ENCODE measurements around the gene AMBRA1. TPM values are rescaled to one million over a fixed set of nuclear protein-coding genes. Genes with fewer than 3 reads are reported as not detected.
A peak's percentile ranks its signal among the peaks of the same experiment; 100 is the strongest.

Gene AMBRA1
- total RNA-seq, 1 donor from 2014 or later: 29.4 TPM

- TF ChIP-seq EZH2 (IDR thresholded peaks at IDR 0.05; ENCODE audit: insufficient read depth, low read length): no peak
- TF ChIP-seq, protein P1, sequence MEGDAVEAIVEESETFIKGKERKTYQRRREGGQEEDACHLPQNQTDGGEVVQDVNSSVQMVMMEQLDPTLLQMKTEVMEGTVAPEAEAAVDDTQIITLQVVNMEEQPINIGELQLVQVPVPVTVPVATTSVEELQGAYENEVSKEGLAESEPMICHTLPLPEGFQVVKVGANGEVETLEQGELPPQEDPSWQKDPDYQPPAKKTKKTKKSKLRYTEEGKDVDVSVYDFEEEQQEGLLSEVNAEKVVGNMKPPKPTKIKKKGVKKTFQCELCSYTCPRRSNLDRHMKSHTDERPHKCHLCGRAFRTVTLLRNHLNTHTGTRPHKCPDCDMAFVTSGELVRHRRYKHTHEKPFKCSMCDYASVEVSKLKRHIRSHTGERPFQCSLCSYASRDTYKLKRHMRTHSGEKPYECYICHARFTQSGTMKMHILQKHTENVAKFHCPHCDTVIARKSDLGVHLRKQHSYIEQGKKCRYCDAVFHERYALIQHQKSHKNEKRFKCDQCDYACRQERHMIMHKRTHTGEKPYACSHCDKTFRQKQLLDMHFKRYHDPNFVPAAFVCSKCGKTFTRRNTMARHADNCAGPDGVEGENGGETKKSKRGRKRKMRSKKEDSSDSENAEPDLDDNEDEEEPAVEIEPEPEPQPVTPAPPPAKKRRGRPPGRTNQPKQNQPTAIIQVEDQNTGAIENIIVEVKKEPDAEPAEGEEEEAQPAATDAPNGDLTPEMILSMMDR (IDR thresholded peaks at IDR 0.05; ENCODE audit: insufficient read depth, low read depth, low read length): no peak
- Histone ChIP-seq H3K27me3 (ENCODE audit: insufficient read depth, low read length) (no peaks in the 10 kb centered on the region), H3K9me3 (ENCODE audit: insufficient read depth, low read depth, low read length) (no peaks in the 10 kb centered on the region), H3K4me2 (ENCODE audit: low read length) (no peak overlapping the region), H3K36me3 (ENCODE audit: insufficient read depth, low read length) (no peaks in the 10 kb centered on the region), H3K27ac (ENCODE audit: low read depth, low read length) (no peak overlapping the region), H3K9ac (ENCODE audit: low read length) (no peak overlapping the region), H3K4me1 (ENCODE audit: insufficient read depth, low read length) (no peaks in the 10 kb centered on the region), H3K79me2 (ENCODE audit: insufficient read depth, low read length) (peaks cover 86% of the 10 kb centered on the region), H2AFZ (ENCODE audit: low read depth, low read length) (no peak overlapping the region), H3K4me3 (ENCODE audit: insufficient read depth, low read depth, low read length) (no peak overlapping the region), H4K20me1 (ENCODE audit: insufficient read depth, low read length) (peaks cover 79% of the 10 kb centered on the region)
- Mint-ChIP-seq H3K9me3 (ENCODE audit: unreplicated experiment) (no peaks in the 10 kb centered on the region), H3K4me1 (ENCODE audit: low read depth, unreplicated experiment) (peaks cover 9% of the 10 kb centered on the region), H3K27me3 (ENCODE audit: low read depth, unreplicated experiment) (no peaks in the 10 kb centered on the region), H3K4me3 (ENCODE audit: unreplicated experiment) (no peak overlapping the region), H3K36me3 (ENCODE audit: low read depth, unreplicated experiment) (peaks cover 3% of the 10 kb centered on the region), H3K27ac (ENCODE audit: unreplicated experiment) (no peak overlapping the region)
- FAIRE-seq: no peak
- no peak for DNase-seq (ENCODE audit: low read depth)
Observed at GRCh38 chr11:46534711-46535110, 59.1 kb downstream of the AMBRA1 start.

GRCh38 chr11:46533396-46534100 is 60.3 kb downstream of the AMBRA1 start:
- peaks cover 9% of the 10 kb centered on the region for H3K4me1 Mint-ChIP-seq (ENCODE audit: low read depth, unreplicated experiment)
- Histone ChIP-seq H3K9ac (ENCODE audit: low read length) (no peak overlapping the region), H3K27ac (ENCODE audit: low read depth, low read length) (no peak overlapping the region), H3K4me2 (ENCODE audit: low read length) (no peak overlapping the region), H4K20me1 (ENCODE audit: insufficient read depth, low read length) (peaks cover 88% of the 10 kb centered on the region), H2AFZ (ENCODE audit: low read depth, low read length) (no peak overlapping the region), H3K36me3 (ENCODE audit: insufficient read depth, low read length) (no peaks in the 10 kb centered on the region), H3K27me3 (ENCODE audit: insufficient read depth, low read length) (no peaks in the 10 kb centered on the region), H3K79me2 (ENCODE audit: insufficient read depth, low read length) (peaks cover 88% of the 10 kb centered on the region), H3K4me1 (ENCODE audit: insufficient read depth, low read length) (no peaks in the 10 kb centered on the region), H3K9me3 (ENCODE audit: insufficient read depth, low read depth, low read length) (no peaks in the 10 kb centered on the region), H3K4me3 (ENCODE audit: insufficient read depth, low read depth, low read length) (no peak overlapping the region)
- TF ChIP-seq EZH2 (IDR thresholded peaks at IDR 0.05; ENCODE audit: insufficient read depth, low read length): no peak
- TF ChIP-seq, protein P1 (IDR thresholded peaks at IDR 0.05; ENCODE audit: insufficient read depth, low read depth, low read length): no peak
- H3K27ac Mint-ChIP-seq (ENCODE audit: unreplicated experiment): peak overlapping the region; percentile 1
- H3K4me3 Mint-ChIP-seq (ENCODE audit: unreplicated experiment): no peak overlapping the region
- peaks cover 3% of the 10 kb centered on the region for H3K36me3 Mint-ChIP-seq (ENCODE audit: low read depth, unreplicated experiment)
- no peaks in the 10 kb centered on the region for H3K27me3 Mint-ChIP-seq (ENCODE audit: low read depth, unreplicated experiment)
- FAIRE-seq (no peak), DNase-seq (ENCODE audit: low read depth) (no peak)
- no peaks in the 10 kb centered on the region for H3K9me3 Mint-ChIP-seq (ENCODE audit: unreplicated experiment)

GRCh38 chr11:46529928-46530574 is 63.8 kb downstream of the AMBRA1 start:
- no peak overlapping the region for H3K27ac Mint-ChIP-seq (ENCODE audit: unreplicated experiment)
- no peak for FAIRE-seq
- H3K9me3 Mint-ChIP-seq (ENCODE audit: unreplicated experiment): no peaks in the 10 kb centered on the region
- Histone ChIP-seq H3K4me1 (ENCODE audit: insufficient read depth, low read length) (no peaks in the 10 kb centered on the region), H3K27me3 (ENCODE audit: insufficient read depth, low read length) (no peaks in the 10 kb centered on the region), H3K9me3 (ENCODE audit: insufficient read depth, low read depth, low read length) (no peaks in the 10 kb centered on the region), H3K4me2 (ENCODE audit: low read length) (no peak overlapping the region), H3K27ac (ENCODE audit: low read depth, low read length) (no peak overlapping the region), H3K79me2 (ENCODE audit: insufficient read depth, low read length) (peaks cover 85% of the 10 kb centered on the region), H2AFZ (ENCODE audit: low read depth, low read length) (no peak overlapping the region), H4K20me1 (ENCODE audit: insufficient read depth, low read length) (peaks cover 82% of the 10 kb centered on the region), H3K36me3 (ENCODE audit: insufficient read depth, low read length) (no peaks in the 10 kb centered on the region), H3K4me3 (ENCODE audit: insufficient read depth, low read depth, low read length) (no peak overlapping the region), H3K9ac (ENCODE audit: low read length) (no peak overlapping the region)
- DNase-seq (ENCODE audit: low read depth): no peak
- H3K4me3 Mint-ChIP-seq (ENCODE audit: unreplicated experiment): no peak overlapping the region
- H3K27me3 Mint-ChIP-seq (ENCODE audit: low read depth, unreplicated experiment): no peaks in the 10 kb centered on the region
- peaks cover 3% of the 10 kb centered on the region for H3K36me3 Mint-ChIP-seq (ENCODE audit: low read depth, unreplicated experiment)
- TF ChIP-seq, protein P1 (IDR thresholded peaks at IDR 0.05; ENCODE audit: insufficient read depth, low read depth, low read length): no peak
- no peak for TF ChIP-seq EZH2 (IDR thresholded peaks at IDR 0.05; ENCODE audit: insufficient read depth, low read length)
- H3K4me1 Mint-ChIP-seq (ENCODE audit: low read depth, unreplicated experiment): no peaks in the 10 kb centered on the region
